Cardiac fibroblast (primary cell): Measurements from ENCODE around the gene MACROD2.

Source experiments
- DNase-seq, 2 donors: peaks; one replicate each; pipeline versions ENCODE4 v3.0.0 to v3.0.0-alpha.2; 2010; ENCODE audit warnings: low read depth in 2 of 2
- H3K4me3 ChIP-seq, 2 donors: replicated peaks in 1 of 2; 1 replicate in 1 of 2; 2 replicates in 1 of 2; pipeline ENCODE4 v1.5.1; 2011; ENCODE audit warnings: low read depth in 2 of 2, low read length in 2 of 2, mild to moderate bottlenecking in 2 of 2, moderate library complexity in 1 of 2
- CTCF ChIP-seq: IDR thresholded peaks from one replicate; pipeline ENCODE4 v1.5.1; 2011; ENCODE audit warnings: low read depth, mild to moderate bottlenecking, low read length, inconsistent platforms

The MACROD2 gene

DNA sequence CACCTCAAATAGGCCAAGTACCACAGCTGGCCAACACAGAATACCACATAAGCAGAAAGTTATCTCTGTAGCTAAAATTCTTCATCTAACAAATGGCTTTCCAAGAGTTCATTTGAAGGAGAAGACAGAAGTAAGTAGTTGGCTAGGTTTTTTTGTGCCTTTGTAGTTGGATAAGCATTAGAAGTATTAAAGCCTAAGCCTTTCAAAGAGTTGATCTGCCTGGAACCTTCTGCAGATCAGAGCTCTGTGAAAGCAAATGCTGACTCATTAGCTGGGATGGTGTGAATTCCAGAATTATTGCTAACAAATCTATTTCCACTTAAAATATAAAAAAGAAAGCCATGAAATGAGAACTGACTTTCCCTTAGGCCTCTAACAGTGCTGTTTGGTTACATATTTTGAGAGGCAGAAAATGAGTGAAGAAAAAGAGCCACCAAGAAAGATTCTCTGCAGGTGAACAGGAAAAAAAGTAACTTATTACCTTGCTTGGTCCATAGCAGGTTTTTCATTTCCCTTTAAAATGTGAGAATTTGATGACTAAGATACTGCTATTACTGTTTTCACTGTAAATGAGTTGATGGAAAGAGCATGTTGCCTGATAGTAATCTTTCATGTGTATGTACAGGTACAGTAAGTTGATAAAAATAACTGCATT is 1105.3 kb downstream of the MACROD2 start:
- no peak overlapping the region for H3K4me3 ChIP-seq
- DNase-seq = no peak
- TF ChIP-seq CTCF = no peak

DNA sequence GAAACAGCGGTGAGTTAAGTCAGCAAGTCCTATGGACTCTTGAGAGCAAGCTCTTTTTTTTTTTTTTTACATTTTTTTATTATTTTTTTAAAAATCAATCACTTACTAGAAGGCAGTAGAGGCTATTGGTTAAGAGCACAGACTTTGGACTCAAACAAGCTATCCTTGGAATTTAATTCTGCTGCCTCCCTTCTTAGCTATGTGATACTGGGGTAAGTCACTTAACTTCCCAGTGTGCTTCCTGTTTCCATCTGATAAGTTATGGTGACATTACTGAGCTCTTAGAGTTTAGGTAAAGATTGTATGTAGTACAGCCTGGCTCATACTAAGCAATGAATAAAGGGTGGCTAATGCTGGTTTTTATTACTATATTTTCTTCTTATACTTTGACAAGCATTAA is 1112.6 kb downstream of the MACROD2 start:
- DNase-seq = no peak
- TF ChIP-seq CTCF = no peak
- no peak overlapping the region for H3K4me3 ChIP-seq

DNA sequence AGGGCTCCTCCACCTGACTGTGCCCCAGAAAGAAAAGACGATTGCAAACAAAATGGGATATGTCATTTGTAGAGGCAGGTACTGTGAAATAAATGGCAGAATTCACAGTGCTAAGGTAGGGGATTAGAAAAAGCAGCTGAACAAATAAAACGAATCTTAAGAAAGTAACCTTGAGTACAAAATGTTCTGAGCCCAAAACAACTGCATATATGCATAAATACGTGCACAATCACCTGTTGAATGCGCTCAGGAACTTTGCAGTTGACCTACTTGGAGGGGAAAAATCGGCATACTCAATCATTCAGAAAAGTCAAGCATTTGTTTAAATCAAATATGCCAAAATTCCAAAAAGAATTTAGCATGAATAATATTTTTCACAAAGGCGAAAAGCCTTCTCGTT is 1114.2 kb downstream of the MACROD2 start:
- no peak overlapping the region for H3K4me3 ChIP-seq
- TF ChIP-seq CTCF = no peak
- DNase-seq = no peak

DNA sequence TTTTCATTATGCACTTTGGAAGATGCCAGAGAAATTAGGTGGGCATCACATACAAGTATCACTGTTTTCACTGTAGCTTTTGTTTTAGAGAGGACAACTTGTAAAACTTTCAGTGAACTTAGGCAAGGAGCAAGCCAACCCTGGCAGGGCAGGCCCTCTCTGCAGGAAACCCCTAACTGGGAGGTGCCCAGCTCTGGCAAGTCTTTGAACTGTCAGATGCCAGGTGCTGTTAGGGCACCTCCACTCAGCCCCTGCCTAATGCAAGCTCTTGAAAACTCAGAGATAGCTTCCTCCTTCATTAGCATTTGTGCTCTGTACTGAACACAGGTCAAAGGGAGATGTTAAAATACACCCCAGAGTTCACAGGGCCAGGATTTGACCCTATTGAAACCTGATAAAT is 1116.3 kb downstream of the MACROD2 start:
- H3K4me3 ChIP-seq = no peak overlapping the region
- no peak for TF ChIP-seq CTCF
- DNase-seq = no peak

DNA sequence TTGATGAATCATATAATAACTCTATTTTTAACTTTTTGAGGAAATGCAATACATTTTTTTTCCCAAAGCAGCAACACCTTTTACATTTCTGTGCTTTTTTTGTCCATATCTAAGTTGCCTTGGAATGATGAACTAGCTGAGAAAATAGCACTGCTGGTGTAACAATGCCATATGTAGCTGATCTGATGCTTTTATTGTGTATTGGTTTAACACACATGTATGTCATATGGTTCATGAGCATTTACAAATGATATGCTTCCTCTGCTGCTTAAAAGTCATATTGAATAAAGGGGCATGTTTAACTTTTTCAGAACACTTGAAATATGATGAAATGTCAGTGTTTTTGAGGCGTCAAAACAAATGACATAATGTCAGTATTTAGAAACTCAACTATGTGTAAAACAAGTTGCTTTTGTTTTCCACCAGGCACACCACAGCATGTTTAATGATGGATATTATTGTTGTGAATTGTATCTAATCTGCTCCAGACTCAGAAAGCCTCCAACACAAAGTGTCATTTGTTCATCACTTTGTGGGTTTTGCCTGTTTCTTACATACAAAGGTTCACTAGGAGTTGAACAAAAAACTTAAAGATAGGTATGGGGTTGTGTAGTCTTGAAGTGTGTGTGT is 1117.9 kb downstream of the MACROD2 start:
- no peak for DNase-seq
- TF ChIP-seq CTCF = no peak
- no peak overlapping the region for H3K4me3 ChIP-seq

- H3K4me3 ChIP-seq = no peak overlapping the region
- no peak for TF ChIP-seq CTCF
- DNase-seq = no peak
Measured at GRCh38 chr20:15119852-15120487, 1124.7 kb downstream of the MACROD2 start.
